Liver (tissue), 3 donors: Measurements from ENCODE around the gene ESRRB.

ENCODE experiments used
- ATF3 ChIP-seq: IDR thresholded peaks from 2 replicates; pipeline ENCODE4 v1.6.1; 2016; ENCODE audit warnings: antibody characterized with exemption
- JUND ChIP-seq, 2 donors: IDR thresholded peaks; 2 replicates each; pipeline ENCODE4 v1.6.1; 2016; ENCODE audit warnings: antibody characterized with exemption in 2 of 2
- RAD21 ChIP-seq, 2 donors: IDR thresholded peaks; 2 replicates each; pipeline ENCODE4 v1.6.1; 2016; ENCODE audit warnings: antibody characterized with exemption in 2 of 2, mild to moderate bottlenecking in 2 of 2
- TF ChIP-seq, protein P1 (sequence below): fragments of 150-350 bp; IDR thresholded peaks from 2 replicates; pipeline ENCODE4 v1.5.1; 2017; ENCODE audit warnings: improper control_type of control experiment, low read depth, low read length; ENCODE audit not compliant: missing input control
- TF ChIP-seq, protein P2 (sequence below): IDR thresholded peaks from 2 replicates; pipeline ENCODE4 v1.6.1; 2016; ENCODE audit warnings: antibody characterized with exemption
- TF ChIP-seq, protein P3 (sequence below): IDR thresholded peaks from 2 replicates; pipeline ENCODE4 v1.6.1; 2016; ENCODE audit warnings: antibody characterized with exemption, mild to moderate bottlenecking
- donor health status: healthy.
- donor health status: healthy.

- no peak for TF ChIP-seq JUND (IDR thresholded peaks at IDR 0.05)
- TF ChIP-seq, protein P1, sequence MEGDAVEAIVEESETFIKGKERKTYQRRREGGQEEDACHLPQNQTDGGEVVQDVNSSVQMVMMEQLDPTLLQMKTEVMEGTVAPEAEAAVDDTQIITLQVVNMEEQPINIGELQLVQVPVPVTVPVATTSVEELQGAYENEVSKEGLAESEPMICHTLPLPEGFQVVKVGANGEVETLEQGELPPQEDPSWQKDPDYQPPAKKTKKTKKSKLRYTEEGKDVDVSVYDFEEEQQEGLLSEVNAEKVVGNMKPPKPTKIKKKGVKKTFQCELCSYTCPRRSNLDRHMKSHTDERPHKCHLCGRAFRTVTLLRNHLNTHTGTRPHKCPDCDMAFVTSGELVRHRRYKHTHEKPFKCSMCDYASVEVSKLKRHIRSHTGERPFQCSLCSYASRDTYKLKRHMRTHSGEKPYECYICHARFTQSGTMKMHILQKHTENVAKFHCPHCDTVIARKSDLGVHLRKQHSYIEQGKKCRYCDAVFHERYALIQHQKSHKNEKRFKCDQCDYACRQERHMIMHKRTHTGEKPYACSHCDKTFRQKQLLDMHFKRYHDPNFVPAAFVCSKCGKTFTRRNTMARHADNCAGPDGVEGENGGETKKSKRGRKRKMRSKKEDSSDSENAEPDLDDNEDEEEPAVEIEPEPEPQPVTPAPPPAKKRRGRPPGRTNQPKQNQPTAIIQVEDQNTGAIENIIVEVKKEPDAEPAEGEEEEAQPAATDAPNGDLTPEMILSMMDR: no peak
- TF ChIP-seq RAD21 (IDR thresholded peaks at IDR 0.05): no peak
- TF ChIP-seq, protein P2, sequence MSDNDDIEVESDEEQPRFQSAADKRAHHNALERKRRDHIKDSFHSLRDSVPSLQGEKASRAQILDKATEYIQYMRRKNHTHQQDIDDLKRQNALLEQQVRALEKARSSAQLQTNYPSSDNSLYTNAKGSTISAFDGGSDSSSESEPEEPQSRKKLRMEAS: no peak
- TF ChIP-seq, protein P3, sequence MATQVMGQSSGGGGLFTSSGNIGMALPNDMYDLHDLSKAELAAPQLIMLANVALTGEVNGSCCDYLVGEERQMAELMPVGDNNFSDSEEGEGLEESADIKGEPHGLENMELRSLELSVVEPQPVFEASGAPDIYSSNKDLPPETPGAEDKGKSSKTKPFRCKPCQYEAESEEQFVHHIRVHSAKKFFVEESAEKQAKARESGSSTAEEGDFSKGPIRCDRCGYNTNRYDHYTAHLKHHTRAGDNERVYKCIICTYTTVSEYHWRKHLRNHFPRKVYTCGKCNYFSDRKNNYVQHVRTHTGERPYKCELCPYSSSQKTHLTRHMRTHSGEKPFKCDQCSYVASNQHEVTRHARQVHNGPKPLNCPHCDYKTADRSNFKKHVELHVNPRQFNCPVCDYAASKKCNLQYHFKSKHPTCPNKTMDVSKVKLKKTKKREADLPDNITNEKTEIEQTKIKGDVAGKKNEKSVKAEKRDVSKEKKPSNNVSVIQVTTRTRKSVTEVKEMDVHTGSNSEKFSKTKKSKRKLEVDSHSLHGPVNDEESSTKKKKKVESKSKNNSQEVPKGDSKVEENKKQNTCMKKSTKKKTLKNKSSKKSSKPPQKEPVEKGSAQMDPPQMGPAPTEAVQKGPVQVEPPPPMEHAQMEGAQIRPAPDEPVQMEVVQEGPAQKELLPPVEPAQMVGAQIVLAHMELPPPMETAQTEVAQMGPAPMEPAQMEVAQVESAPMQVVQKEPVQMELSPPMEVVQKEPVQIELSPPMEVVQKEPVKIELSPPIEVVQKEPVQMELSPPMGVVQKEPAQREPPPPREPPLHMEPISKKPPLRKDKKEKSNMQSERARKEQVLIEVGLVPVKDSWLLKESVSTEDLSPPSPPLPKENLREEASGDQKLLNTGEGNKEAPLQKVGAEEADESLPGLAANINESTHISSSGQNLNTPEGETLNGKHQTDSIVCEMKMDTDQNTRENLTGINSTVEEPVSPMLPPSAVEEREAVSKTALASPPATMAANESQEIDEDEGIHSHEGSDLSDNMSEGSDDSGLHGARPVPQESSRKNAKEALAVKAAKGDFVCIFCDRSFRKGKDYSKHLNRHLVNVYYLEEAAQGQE: no peak
- no peak for TF ChIP-seq ATF3
These were observed 85.9 kb downstream of the ESRRB start for GRCh38 chr14:76461886-76462285.
